ENCODE measurements around the gene RASSF4.
A peak's percentile ranks its signal among the peaks of the same experiment; 100 is the strongest.

RASSF4 gene

GRCh38 chr10:44948642-44949041 is 11.0 kb upstream of the RASSF4 start:
- no peak for DNase-seq

GRCh38 chr10:44949127-44949802 is 10.3 kb upstream of the RASSF4 start:
- DNase-seq, result no peak

- no peak for DNase-seq
Observed at GRCh38 chr10:44949915-44950314, 9.7 kb upstream of the RASSF4 start.

GRCh38 chr10:44950326-44951225 is 9.0 kb upstream of the RASSF4 start:
- no peak for DNase-seq

- no peak for DNase-seq
Observed at GRCh38 chr10:44951576-44952226, 7.9 kb upstream of the RASSF4 start.

GRCh38 chr10:44952779-44953231 is 6.8 kb upstream of the RASSF4 start:
- no peak for DNase-seq

GRCh38 chr10:44954042-44954441 is 5.6 kb upstream of the RASSF4 start:
- no peak for DNase-seq

- no peak for DNase-seq
Observed at GRCh38 chr10:44954962-44955361, 4.6 kb upstream of the RASSF4 start.

GRCh38 chr10:44955413-44956070 is 4.1 kb upstream of the RASSF4 start:
- DNase-seq, result no peak

GRCh38 chr10:44956226-44956625 is 3.4 kb upstream of the RASSF4 start:
- DNase-seq, result no peak

- no peak for DNase-seq
Observed at GRCh38 chr10:44956717-44957706, 2.6 kb upstream of the RASSF4 start.

- DNase-seq, result no peak
Observed at GRCh38 chr10:44958196-44958897, 1.3 kb upstream of the RASSF4 start.

- no peak for DNase-seq
Observed at GRCh38 chr10:44958898-44959246, 730 bp upstream of the RASSF4 start.

GRCh38 chr10:44960088-44960460 is 472 bp downstream of the RASSF4 start:
- no peak for DNase-seq

GRCh38 chr10:44960482-44961229 is 1.1 kb downstream of the RASSF4 start:
- DNase-seq, result no peak

- no peak for DNase-seq
Observed at GRCh38 chr10:44961230-44961571, 1.6 kb downstream of the RASSF4 start.

GRCh38 chr10:44961931-44962750 is 2.5 kb downstream of the RASSF4 start:
- no peak for DNase-seq

GRCh38 chr10:44962870-44963738 is 3.5 kb downstream of the RASSF4 start:
- peak; percentile 81 for DNase-seq

Measured in retina (tissue), 1 donor.